ENCODE results near the gene NOTCH4.
"Not testable (repeated sequence)": the region's sequence is repeated elsewhere in the genome, so short reads cannot be mapped to it uniquely, and the experiment has no call there.

NOTCH4 gene

DNA sequence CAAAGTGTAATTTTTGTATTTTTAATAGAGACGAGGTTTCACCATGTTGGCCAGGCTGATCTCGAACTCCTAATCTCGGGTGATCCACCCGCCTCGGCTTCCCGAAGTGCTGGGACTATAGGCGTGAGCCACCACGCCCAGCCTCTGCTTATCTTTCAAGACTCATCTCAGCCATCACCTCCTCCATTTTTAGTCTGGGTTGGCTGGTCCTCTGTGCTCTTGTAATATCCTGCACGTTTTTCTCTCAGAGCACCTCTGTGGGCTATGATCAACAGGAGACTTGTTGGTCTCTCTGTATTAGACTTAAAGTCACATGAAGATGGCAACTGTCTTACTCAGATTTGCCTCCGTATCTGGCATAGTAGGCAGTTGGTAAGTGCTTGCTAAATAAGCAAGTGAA lies 7.6 kb downstream of the NOTCH4 start:
- DNase-seq: no peak

- no peak for DNase-seq
These were observed 8.2 kb downstream of the NOTCH4 start for GRCh38 chr6:32215617-32216016.

DNA sequence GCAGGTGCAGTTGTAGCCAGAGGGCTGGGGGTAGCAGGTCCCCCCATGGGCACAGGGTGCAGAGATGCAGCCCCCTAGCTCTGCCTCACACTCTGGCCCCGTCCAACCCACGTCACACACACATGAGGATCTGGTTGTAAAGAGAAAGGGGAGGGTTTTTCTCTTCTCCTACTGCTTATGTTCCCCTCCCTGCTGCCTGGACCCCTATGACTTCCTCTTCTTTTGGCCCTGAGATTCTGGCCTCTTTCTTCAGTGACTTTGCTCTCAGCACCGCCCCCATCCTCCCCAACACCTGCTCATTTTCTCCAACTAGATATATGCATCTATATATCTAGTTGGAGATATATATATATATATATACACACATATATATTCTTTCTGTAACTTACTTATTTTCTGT lies 9.7 kb downstream of the NOTCH4 start:
- DNase-seq: no peak

DNA sequence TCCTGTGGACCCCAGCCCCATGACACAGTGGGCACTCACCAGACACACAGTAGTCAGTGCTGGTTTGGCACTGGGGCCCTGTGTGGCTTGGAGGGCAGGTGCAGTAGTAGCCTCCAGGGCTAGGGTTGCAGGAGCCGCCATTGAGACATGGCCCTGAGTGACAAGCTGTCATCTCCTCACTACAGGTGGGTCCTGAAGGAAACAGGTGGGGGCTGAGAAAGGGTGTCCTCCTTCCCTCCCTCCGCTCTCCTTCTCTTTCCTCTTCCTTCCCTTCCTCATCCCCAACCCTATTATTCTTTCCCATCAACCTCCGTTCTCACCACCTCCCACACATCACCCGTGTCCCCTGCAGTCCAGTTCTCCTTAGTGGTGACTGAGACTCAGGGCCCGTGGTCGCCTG lies 10.2 kb downstream of the NOTCH4 start:
- no peak for DNase-seq

- DNase-seq: no peak
These were observed 11.6 kb downstream of the NOTCH4 start for GRCh38 chr6:32212076-32212760.

DNA sequence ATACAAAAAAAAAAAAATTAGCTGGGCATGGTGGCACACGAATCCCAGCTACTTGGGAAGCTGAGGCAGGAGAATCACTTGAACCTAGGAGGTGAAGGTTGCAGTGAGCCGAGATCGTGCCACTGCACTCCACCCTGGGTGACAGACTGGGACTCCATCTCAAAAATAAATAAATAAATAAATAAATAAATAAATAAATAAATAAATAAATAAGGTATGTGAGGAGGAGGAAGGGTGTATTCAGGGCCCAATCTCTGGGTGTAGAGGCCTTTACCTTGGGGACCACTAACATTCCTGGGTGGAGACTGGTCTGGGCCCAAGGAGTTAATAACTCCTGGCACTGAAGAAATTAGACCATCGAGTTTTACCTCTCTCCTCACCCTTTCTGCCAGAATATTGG lies 12.4 kb downstream of the NOTCH4 start:
- DNase-seq: not testable (repeated sequence)

DNA sequence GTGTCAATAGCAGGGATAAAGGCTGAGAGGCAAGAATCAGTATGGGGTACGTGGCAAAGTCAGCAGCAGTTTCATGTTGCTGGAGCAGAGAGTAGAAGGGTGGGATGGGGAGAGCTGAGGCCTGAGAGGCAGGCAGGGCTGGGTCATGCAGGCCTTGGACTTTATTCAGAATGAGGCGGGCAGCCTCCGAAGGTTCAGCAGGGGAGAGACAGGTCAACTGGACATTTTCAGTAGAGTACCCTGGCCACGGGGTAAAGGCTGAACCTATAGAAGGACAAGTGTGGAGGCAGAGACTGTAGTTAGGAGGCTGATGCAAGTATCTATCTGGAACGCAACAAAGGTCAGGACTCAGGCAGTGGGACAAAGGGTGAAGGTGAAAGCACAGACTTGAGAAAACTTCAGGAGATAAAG lies 13.7 kb downstream of the NOTCH4 start:
- DNase-seq: no peak

DNA sequence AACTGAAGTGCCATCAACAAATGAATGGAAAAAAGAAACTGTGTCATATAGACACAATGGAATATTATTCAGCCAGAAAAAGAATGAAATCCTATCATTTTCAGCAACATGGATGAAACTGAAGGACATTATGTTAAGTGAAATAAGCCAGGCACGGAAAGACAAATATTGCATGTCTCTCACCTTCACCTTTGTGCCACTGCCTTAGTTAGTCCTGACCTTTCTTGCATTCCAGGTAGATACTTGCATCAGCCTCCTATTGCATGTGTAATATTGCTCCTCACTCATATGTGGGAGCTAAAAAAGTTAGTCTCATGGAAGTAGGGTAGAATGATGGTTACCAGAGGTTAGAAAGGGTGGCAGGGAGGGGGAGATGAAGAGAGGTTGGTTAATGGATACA lies 14.9 kb downstream of the NOTCH4 start:
- DNase-seq: no peak

- DNase-seq: no peak
These were observed 19.6 kb downstream of the NOTCH4 start for GRCh38 chr6:32204268-32204715.

DNA sequence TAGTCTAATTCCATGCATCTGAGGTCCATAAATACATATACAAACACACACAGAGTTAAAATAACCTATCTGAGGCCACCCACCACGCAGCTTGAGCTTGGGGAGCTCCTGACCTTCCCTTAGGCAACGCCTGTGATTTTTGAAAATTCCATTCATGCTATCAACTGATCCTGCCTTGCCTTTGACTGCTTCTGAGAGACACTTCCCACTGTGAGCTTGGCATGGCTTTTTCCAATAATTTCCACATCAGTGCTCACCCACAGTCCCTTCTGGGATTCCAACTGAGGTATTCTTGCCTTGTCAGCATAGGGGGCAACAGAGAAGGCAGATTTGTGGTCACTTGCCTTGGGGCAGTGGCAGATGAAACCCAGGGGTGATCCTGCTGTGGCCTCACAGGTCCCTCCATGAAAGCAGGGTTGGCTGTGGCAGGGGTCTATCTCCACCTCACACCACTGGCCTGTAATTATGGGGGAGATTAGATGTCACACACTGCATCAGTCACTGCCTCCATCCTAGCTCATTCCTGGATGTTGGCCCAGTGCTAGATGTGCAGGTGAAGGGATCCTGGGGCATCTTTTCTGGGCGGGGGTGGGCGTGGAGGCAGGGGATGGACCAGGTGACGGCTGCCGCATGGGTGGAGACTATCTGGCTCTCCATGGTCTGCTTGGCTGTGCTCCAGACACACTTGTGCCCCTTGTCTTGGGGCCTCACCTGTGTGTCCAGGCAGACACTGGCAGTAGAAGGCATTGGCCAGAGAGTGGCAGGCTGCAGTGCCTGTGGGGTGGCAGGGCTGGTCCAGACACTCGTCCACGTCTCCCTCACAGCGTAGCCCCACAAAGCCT lies 20.2 kb downstream of the NOTCH4 start:
- peak; percentile 32 for DNase-seq

- no peak for DNase-seq
These were observed 21.7 kb downstream of the NOTCH4 start for GRCh38 chr6:32202186-32202585.

- DNase-seq: no peak
These were observed 23.0 kb downstream of the NOTCH4 start for GRCh38 chr6:32200711-32201475.

DNA sequence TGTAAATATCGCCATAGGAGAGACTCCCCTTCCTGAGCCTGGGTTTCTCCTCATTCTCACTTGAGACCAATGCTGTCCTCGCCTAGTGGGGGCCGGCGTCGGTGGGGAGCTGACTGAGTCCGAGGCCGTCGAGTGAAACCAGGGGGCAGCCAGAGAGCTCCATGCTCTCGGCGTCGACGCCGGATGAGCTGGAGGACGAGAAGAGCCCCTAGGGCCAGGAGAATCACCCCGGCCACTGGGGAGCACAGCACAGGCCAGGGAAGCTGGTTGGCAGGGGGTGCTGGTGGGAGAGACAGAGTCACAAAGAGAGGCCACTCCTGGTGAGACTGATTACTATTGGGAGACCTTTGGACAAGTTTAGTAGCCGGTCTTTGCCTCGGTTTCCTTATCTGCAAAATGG lies 25.0 kb downstream of the NOTCH4 start:
- DNase-seq: no peak

GRCh38 chr6:32198345-32198696 lies 25.5 kb downstream of the NOTCH4 start:
- DNase-seq: no peak

DNA sequence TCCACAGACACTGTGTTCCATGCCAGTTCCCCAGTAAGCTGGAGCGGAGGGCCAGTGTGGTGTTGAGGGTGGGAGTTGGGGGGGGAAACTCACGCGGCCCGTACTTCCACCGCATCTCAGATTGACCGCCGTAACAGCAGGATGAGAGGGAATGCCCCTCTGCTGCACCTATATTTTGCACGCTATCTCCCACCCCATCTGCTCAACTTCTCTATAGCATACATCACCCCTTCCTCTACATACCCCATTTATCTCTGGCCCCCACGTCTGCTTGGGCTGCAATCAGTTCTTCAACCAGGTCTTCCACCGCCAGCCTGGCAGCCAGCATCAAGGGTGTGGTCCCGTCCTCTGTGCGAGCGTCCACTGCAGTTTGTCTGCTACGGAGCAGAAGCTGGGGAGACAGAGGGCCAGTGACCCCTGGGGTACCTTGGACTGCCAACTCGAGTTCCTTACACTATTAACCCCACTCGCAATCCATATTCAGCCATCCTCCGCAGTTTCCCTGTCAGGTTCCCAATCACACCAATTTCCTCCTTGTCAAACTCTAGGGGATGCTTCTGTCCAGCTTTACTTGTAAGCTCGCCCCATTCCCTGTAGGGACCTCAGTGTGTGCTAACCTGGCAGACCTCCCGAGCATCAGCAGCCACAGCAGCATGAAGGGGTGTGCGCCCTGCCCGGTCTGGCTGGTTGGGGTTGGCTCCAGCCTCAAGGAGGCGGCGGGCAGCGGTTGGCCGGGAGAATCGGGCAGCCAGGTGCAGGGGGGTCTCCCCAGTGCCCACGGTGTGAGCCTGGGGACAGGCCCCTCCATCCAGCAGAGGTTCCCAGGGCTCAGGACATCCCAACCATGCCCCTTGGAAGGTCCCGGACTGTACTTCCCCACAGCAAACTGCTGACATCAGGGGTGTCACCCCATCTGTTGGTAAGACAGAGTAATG lies 26.9 kb downstream of the NOTCH4 start:
- DNase-seq: no peak

DNA sequence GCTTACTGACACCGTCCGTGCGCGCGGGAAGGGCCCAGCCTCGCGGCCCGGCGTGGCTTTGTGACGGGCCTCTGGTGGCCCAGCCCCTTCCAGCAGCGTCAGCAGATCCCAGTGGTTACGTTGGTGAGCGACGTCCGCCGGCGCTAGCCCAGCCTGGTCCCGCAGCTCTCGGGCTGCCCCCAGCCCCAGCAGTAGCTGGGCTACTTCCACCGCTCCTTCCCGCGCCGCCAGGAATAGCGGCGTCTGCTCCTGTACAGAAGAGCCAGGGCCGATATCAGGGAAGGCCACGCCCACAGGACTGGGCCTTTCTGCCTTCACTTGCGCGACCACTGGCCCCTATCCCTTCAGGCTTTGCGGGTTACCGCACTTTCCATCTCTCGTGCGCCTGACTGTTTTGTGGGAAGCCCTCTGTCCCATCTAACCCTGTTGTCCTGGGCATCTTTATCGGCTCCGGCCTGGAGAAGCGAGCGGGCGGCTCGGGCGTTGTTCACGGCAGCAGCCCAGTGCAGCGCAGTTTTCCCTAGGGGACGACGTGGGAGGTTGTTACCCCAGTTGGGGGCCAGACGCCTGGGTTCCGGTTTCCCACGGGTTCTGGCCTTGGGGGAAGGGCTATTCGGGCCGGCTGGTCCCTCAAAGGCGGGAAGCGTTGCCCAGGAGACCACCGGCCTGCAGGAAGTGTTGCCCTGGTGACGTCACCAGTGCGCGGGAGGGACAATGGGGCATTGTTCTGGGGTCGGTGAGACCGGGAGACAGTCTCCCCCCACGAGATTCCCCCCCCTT lies 27.8 kb downstream of the NOTCH4 start:
- DNase-seq: peak; percentile 76

- DNase-seq: peak; percentile 96
These were observed 28.3 kb downstream of the NOTCH4 start for GRCh38 chr6:32195652-32195901.

DNA sequence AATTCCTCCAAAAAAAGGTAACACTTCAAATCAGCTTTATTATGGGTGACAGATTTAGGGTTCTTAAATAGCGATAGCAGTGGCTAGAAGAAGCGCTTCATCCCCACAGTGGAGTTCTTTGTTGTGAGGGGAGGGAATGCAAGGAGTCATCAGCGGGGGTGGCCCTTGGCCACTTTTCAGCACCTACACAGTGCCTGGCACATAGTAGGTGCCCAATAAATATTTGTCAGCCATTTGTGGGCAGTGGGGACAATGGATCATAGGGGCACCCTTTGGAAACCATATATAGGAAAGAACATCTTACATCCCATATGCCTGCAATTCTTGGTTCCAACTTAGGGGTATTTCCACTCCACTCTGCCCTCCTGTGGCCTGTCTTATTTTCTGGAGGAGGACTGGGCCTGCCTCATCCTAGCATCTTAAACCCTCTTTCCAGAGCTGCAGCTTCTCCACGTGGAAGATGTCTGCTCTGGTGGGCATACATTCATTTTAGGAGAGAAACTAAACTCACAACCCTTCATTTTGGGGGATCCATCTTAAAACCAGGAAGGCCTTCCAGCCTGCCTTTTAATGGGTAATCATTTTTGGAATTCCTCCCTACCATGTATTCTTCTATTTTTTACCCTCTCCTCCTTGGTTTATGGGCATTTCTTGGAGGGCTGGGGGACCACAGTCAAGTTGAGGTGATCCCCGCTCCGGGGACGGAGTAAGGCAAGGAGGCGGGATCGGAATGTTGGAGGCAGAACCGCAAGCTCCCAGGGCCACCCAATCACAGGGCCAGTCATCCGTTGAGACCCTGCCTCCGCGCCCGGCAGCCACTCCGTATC lies 28.8 kb downstream of the NOTCH4 start:
- DNase-seq: peak; percentile 32

DNA sequence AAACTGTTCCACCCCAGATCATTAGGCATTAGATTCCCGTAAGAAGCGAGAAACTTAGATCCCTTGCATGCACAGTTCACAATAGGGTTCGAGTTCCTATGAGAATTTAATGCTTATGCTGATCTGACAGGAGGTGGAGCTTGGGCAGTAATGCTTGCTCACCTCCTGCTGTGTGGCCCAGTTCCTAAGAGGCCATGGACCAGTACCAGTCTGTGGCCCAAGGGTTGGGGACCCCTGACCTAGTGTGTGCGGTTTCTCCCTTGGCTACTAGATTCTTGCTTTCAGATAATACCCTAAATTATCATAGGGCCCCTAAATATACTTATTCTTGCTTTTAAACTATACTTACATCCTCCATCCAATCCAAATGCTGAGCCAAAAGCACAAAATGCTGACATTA lies 29.5 kb downstream of the NOTCH4 start:
- DNase-seq: no peak

DNA sequence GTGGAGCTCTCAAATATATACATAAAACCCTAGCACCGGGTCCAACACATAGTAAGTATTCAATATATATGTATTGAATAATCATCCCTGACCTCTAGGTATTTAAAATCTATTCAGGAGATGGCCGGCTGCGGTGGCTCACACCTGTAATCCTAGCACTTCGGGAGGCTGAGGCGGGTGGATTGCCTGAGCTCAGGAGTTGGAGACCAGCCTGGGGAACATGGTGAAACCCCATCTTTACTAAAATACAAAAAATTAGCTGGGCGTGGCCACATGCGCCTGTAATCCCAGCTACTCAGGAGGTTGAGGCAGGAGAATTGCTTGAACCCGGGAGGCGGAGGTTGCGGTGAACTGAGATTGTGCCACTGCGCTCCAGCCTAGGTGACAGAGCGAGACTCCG lies 30.8 kb downstream of the NOTCH4 start:
- not testable (repeated sequence) for DNase-seq

DNA sequence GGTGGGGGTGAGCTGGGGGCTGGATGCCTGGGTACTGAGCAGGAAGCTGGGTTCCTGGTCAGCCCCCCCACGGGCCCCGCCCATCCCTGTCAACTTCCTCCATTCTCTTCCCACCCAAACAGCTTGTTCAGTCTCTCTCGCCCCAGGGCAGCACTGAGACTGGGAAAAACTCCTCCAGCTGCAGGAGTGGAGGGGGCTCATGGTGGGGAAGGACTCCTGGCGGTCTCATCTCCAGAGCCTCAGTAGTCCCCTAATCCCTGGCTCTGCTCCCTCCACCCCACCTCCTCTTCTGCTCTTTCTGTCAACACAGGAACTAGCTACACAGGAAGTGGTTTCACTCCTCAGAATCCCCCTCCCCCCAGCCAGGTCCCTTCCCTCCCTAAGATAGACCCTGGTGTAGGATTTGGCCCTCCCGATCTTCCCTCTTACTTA lies 31.2 kb downstream of the NOTCH4 start, which contains the start of gene GPSM3:
Gene GPSM3 (minus strand): TSS at position 36 of the 432 bp plus-strand sequence. CDS start 130 bp downstream, outside the sequence.
- no peak for DNase-seq
